GM12801 (cell line): ENCODE measurements around the gene GALNTL6.

ENCODE experiments used
- CTCF ChIP-seq: IDR thresholded peaks from one replicate; pipeline ENCODE4 v1.5.1; 2011; ENCODE audit warnings: control low read depth; ENCODE audit not compliant: insufficient read length; ENCODE audit errors: extremely low read depth

GALNTL6 gene

GRCh38 chr4:172650758-172651530 is 837.7 kb downstream of the GALNTL6 start:
- no peak for TF ChIP-seq CTCF

GRCh38 chr4:172651961-172652360 is 838.8 kb downstream of the GALNTL6 start:
- no peak for TF ChIP-seq CTCF

- no peak for TF ChIP-seq CTCF
These were observed 839.2 kb downstream of the GALNTL6 start for GRCh38 chr4:172652369-172652768.

GRCh38 chr4:172653676-172654075 is 840.5 kb downstream of the GALNTL6 start:
- no peak for TF ChIP-seq CTCF

- TF ChIP-seq CTCF, result no peak
These were observed 841.3 kb downstream of the GALNTL6 start for GRCh38 chr4:172654457-172654856.

- no peak for TF ChIP-seq CTCF
These were observed 842.9 kb downstream of the GALNTL6 start for GRCh38 chr4:172656055-172656454.

- TF ChIP-seq CTCF, result no peak
These were observed 843.9 kb downstream of the GALNTL6 start for GRCh38 chr4:172657081-172657480.
